ENCODE results near the gene SNORC.

SNORC gene

GRCh38 chr2:232869138-232870017 is 686 bp upstream of the SNORC start:
- no peak for DNase-seq

DNA sequence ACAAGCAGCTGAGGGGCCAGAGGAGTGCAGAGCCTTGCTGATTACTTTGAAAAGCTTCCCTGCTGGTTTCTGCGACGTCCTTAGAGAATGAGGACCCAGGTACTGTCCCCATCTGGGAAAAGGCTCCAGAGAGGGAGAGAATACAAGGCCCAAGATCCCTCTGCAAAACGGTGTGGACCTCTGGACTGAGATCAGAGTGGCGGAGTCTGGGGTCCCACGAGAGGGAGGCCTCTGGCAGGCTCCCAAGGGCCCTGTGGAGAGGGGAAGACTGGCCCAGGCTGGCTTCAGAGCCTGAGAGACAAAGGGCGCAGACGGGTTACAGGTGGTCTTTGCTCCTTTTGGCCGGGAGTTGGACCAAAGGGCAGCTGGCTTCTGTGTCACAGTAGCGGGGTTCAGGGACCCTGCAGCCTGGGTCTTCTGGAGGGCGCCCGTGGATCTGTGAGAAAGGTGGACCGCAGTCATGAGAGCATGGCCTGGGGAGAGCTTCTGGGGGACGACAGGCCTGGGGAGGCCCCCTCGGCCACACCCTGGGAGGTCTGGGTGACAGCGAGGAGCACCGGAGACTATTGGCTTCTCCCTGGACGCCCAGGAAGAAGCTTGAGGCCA is 805 bp downstream of the SNORC start:
- DNase-seq: no peak

DNA sequence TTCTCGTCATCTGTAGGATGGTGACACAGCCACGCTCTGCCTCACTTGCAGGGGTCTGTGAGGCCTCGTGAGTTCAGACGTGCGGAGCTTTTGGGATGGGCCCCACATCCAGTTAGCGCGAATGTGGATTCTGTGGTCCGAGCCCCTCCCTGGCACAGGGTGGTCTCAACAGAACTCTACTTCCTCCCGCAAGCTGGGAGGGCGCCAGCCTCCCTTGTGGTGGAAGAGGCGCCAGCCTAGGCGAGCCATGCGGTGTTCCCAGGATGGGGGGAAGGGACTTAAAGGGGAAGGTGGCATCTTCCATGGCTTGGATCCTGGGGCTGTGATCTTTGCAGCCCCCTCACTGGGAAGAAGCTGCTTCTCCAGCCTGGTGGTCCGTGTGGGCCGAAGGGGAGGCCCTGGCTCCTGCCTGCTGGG is 1.4 kb downstream of the SNORC start:
- no peak for DNase-seq

GRCh38 chr2:232871835-232872736 is 2.0 kb downstream of the SNORC start:
- no peak for DNase-seq

DNA sequence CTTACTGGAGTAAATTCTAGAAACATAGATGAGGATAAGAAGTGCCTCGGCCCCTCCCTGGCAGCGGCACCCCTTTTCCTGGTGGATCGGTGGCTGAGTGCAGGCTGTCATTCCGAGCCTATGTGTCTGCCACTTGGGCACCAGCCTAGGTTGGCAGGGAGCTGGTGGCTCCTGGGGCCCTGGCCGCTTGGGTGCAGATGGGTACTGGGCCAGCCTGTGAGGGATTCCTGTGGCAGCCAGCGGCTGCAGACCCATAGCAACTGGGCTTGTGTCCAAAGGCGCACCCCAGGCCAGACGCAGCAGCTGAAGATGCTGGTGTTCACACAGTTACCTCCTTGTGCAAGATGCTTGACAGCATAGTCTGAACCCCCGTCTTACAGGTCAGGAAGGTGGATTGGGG is 2.8 kb downstream of the SNORC start:
- no peak for DNase-seq

DNA sequence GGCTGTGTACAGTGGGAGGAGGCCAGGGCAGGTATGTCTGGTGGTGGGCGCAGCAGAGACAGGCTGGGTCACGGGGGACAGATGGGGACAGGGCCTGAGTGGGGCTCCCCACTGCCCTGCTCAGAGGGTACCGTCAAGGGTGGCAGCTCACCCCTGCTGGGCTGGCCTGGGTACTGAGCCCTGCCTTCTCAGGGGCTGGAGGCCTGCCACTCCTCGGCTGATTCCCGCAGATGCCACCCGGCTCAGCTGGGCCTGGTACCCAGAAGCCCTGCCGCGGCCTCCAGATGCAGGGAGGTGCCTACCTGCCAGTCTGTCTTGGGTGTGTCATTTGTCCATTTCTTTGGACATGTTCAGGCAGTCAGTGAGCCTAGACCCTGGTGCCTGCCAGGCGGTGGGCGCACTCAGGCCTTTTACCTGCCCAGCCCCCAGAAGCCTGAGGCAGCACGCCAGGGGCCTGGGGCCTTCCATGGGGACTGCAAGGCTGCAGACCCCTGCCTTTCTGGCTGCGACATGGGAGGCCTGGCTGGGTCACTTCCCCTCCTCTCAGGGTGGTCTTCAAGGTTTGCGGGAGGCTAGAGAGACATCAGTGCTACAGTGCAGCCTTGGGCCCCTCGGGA is 3.3 kb downstream of the SNORC start:
- DNase-seq: no peak

- no peak for DNase-seq
Observed at GRCh38 chr2:232873909-232874641, 4.0 kb downstream of the SNORC start.

DNA sequence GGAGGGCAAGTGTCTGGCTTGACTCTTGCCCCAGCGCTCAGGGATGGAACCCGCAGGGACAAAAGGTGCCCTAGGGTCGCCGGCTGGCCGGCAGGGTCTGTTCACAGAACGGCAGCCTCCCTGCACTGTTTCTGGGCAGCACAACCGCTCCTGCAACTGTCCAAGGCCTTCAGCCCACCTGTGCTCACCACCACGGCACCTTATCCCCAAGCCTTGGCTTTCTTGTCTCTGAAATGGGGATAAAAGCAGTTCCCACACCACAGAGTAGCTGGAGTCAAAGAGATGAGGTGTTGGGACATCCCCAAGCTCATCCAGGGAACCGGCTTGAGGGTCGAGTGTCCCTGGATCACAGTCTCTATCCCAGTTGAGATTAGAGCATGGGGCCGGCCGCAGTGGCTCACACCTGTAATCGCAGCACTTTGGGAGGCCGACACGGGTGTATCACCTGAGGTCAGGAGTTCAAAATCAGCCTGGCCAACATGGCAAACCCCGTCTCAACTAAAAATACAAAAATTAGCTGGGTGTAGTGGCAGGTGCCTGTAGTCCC is 4.7 kb downstream of the SNORC start:
- no peak for DNase-seq

GRCh38 chr2:232875256-232876121 is 5.4 kb downstream of the SNORC start:
- no peak for DNase-seq

DNA sequence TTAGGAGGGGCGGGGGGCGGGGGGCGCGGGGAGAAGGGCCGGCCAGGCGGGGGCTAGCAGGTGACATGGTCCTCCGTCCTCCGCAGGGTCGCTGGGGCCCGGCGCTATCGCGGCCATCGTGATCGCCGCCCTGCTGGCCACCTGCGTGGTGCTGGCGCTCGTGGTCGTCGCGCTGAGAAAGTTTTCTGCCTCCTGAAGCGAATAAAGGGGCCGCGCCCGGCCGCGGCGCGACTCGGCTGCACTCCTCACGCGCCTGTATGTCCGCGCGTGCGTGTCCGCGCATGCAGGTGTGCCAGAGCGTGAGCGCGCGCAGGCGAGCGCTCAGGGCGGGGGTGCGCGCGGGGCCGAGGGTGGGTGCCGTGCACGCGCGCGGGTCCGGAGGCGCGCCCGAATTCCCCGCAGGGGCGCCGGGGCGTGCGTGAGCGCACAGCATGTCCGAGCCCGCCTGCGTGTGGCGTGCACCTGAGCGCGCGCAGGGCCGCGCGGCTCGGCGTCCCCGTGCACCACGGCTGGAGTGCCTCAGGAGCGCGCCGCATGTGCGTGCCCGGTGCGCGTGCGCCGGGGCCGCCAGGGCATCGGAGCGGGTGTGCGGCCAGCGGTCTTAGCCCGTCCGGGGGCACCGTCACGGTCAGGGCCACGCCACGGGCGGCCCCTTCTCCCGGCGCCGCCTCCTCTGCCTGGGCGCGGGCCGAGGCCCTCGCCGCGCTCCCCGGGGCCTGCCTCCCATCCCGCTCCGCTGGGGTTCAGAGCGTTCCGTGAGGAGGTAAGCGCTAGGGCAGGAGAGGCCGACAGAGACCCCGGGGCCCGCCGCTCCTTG is 6.3 kb downstream of the SNORC start:
- DNase-seq: no peak

DNA sequence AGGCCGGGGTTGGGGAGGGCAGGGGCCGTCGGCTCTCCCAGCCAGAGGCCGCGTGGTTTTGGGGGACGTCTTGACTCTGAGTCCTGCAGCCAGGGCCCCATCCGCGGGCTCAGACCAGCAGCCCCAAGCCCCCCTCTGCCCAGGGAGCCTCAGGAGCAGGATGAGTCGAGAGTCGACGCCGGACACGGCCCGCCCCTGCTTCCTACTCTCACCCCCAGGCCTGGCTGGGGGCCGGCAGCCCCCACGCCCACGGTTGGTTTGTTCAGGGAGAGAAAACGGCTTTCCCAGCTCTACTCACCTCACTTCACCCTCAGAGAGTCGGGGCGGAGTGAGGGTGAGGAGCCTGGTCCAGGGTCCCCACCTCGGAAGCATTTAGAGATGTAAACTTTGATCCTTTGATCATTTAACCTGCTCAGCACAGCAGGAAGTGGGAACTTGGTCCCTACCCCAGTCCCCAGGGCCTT is 6.9 kb downstream of the SNORC start:
- DNase-seq: no peak

- DNase-seq: no peak
Observed at GRCh38 chr2:232877940-232878511, 8.0 kb downstream of the SNORC start.

- DNase-seq: no peak
Observed at GRCh38 chr2:232878855-232879617, 9.0 kb downstream of the SNORC start.

DNA sequence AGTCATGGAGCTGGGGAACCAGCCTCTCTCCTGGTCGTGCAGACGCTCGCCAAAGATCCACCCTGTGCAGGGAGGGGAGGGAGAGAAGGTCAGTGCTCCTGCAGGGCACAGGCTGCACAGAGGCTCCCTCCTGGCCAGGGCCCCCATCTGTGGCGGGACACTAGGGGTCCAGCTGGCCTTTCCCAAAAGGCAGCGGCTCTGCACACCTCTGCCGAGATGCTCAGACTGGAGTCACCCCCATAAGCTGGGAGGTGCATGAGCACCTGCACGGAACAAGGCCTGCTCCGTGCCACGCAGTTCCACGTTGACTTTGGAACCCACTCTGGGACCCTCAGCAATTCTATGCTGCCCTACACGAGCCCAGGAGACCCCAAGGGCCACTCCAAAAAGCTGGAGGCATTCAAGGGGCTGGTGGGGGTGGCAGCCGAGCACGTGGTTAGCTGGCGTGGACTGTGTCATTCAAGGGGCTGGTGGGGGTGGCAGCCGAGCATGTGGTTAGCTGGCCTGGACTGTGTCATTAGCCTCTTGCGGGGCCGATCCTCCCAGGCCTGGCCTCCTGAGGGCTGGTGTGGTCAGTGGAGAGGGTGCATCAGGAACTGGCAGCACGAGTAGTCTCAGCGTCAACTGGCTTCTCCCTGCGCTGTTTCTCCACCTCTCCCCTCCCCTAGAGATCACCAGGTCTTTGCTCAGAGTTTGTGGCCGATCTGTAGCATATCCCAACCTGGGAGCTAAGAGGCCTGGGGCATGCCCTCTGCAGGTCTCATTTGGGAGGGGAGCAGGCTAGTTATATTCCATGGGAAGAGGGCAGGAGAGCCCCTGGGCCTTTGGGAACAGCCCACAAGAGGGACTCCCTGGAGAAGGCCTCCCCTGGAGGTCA is 9.8 kb downstream of the SNORC start:
- no peak for DNase-seq

GRCh38 chr2:232880764-232881351 is 10.8 kb downstream of the SNORC start:
- DNase-seq: no peak

DNA sequence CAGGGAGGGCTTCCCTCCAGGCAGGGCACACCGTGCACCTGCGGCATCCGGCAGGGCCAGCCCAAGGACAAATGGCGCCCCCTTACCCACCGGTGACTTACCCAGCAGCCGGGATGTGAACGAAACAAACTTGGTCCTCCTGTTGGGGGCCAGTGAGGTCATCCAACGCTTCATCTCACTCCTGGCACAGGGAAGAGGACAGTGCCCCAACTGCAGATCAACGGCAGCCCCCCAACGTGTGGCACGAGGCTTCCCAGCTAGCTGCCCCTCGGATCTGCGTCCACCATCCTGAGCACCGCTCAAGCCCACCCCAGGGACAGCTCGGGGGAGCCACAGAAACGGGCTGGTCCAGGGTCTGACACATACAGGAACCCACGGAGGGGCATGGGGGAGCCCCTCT is 12.0 kb downstream of the SNORC start:
- no peak for DNase-seq

DNA sequence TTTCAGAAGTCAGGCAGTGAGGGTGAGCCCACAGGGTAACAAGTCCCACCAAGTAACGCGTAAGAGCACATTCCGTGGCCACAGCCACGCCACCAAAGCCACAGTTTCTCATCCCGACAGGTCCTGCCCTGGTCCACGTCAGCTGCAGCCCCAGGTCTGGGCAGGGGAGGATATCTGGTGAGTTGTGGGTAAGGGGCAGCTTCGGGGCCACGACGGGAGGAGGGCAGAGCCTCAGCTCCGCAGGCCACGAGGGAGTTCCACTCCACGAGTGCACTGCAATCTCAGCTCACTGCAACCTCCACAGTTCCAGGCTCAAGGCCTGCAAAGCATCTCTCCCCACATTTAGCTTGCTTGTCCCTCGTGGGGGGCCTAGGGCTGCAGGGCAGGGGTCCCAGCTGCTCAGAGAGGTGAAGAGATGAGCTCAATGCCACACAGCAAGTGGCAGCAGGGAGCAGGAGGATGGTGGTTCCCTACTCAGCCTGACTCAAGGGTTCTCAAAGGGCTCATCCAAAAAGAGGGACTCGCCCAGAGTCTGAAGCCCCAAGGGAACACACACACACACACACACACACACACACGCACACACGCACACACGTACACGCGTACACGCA is 12.5 kb downstream of the SNORC start:
- DNase-seq: no peak
